HepG2 (cell line): ENCODE results near the gene DHRS11. TPM values are rescaled to one million over a fixed set of nuclear protein-coding genes. Genes with fewer than 3 reads are reported as not detected.

Source experiments
- CREB1 ChIP-seq, 2 experiments: fragments of 450-650 bp in 1 of 2; IDR thresholded peaks; 2 replicates each; pipeline ENCODE4 v1.6.1; 2016 to 2017; ENCODE audit warnings: control low read depth in 1 of 2, mild to moderate bottlenecking in 1 of 2, missing compliant biosample characterization in 1 of 2, missing genetic modification characterization in 1 of 2
- PAX8 ChIP-seq: sonication (generic); formaldehyde crosslinking; IDR thresholded peaks from 2 replicates; pipeline ENCODE4 v1.8.0; 2022; ENCODE audit warnings: mild to moderate bottlenecking, missing genetic modification reagents, borderline replicate concordance
- PRDM10 ChIP-seq: sonication (generic); formaldehyde crosslinking; IDR thresholded peaks from 2 replicates; pipeline ENCODE4 v1.4.0; 2020; ENCODE audit warnings: low read depth, missing genetic modification reagents
- TEAD2 ChIP-seq: sonication (generic); formaldehyde crosslinking; IDR thresholded peaks from 2 replicates; pipeline ENCODE4 v1.9.0; 2021; ENCODE audit warnings: missing genetic modification reagents
- ZBTB40 ChIP-seq, 2 experiments: fragments of 450-650 bp in 1 of 2; sonication (generic) in 1 of 2; formaldehyde crosslinking in 1 of 2; IDR thresholded peaks; 2 replicates each; pipeline versions ENCODE4 v1.6.1 to v1.8.0; 2016 to 2022; ENCODE audit warnings: antibody characterized with exemption in 1 of 2, mild to moderate bottlenecking in 1 of 2, missing genetic modification reagents in 1 of 2
- ZFX ChIP-seq: sonication (generic); formaldehyde crosslinking; IDR thresholded peaks from 2 replicates; pipeline ENCODE4 v1.4.0; 2020; ENCODE audit warnings: mild to moderate bottlenecking, low read depth, missing genetic modification reagents, moderate library complexity
- ZNF382 ChIP-seq: sonication (generic); formaldehyde crosslinking; IDR thresholded peaks from 2 replicates; pipeline ENCODE4 v1.5.0; 2020; ENCODE audit warnings: missing genetic modification reagents, mild to moderate bottlenecking, borderline replicate concordance
- polyA plus RNA-seq, 8 experiments: library from polyadenylated mRNA; depleted of rRNA in 3 of 8; stranded (reverse) in 7 of 8; unstranded in 1 of 8; fragments of >200 nt; fragmentation: Illumina TruSeq in 4 of 8; extraction: Trizol in 4 of 8; gene quantifications; 2 replicates each; pipeline versions ENCODE4 v1.2.1 to v1.2.3, GENCODE V29; 2011 to 2016; ENCODE audit warnings: low read depth in 4 of 8, missing spikeins in 1 of 8, mixed read lengths in 1 of 8; ENCODE audit not compliant: insufficient read depth in 1 of 8
- total RNA-seq, 5 experiments: library from RNA; depleted of rRNA; stranded (reverse); fragments of >200 nt; fragmentation: Illumina TruSeq; extraction: Trizol; gene quantifications; 2 replicates each; pipeline ENCODE4 v1.2.3, GENCODE V29; 2016; ENCODE audit warnings: low read depth in 1 of 5
- TF ChIP-seq, protein P1 (sequence below): sonication (generic); formaldehyde crosslinking; IDR thresholded peaks from 2 replicates; pipeline ENCODE4 v1.4.0; 2020; ENCODE audit warnings: missing genetic modification reagents, borderline replicate concordance

DHRS11 gene
- total and polyA plus RNA-seq, 2 of the 13 experiments (the other 11 are each of a cell fraction or from before 2014, with no cell fraction given) = 28.4 to 41.9 TPM

DNA sequence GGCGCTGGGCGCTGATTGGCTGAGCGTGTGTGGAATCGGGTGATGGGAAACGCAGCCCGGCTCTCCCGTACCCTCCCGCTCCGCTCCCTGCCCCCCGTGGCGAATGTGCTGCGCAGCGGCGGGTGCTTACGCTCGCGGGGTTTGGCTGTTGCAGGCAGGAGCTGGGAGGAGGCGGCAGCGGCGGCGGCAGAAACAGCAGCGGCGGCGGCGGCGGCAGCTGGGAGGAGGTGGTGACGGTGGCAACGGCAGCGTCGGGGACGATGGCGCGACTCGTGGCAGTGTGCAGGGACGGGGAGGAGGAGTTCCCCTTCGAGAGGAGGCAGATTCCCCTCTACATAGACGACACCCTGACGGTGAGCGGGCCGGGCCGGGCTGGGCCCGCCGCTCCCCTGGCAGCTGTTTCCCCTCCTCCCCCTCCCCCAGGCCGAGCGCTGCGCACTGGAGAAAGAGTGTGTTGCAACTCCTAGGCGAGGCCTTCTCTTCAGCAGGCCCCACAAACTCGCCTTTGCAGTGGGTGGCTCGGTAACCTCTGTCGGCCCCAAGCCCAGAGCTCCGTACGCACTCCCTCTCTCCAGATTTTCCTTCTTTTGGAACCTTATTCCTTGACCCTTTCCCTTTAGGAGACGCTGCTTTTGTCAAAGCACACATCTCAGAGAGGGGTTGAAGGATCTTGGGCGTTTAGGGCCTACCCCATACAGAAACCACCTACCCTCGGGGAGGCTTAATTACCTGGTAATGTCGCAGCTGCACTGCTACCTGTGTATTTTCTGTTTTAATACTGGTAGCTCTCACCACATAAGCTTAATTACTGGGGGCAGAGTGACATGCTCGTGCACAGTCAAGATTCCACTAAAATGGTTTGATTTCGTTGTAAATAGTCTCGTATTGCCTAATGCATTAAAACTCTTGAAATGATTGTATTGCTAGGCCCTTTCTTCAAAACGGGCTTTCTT, 45.9 kb upstream of the DHRS11 start (continued):
- TF ChIP-seq CREB1 (IDR thresholded peaks at IDR 0.05) (peak; percentile 63), CREB1 (CRISPR knock-in tag; IDR thresholded peaks at IDR 0.05) (no peak), ZFX (CRISPR knock-in tag) (peak; percentile 95), TEAD2 (no peak), ZBTB40 (IDR thresholded peaks at IDR 0.05) (no peak), ZBTB40 (CRISPR knock-in tag; IDR thresholded peaks at IDR 0.05) (peak; percentile 58), PRDM10 (CRISPR knock-in tag) (no peak), ZNF382 (no peak), PAX8 (CRISPR knock-in tag) (0 out of 2 replicates have a peak, but pooled peaks have one; percentile 1)
- TF ChIP-seq, protein P1, sequence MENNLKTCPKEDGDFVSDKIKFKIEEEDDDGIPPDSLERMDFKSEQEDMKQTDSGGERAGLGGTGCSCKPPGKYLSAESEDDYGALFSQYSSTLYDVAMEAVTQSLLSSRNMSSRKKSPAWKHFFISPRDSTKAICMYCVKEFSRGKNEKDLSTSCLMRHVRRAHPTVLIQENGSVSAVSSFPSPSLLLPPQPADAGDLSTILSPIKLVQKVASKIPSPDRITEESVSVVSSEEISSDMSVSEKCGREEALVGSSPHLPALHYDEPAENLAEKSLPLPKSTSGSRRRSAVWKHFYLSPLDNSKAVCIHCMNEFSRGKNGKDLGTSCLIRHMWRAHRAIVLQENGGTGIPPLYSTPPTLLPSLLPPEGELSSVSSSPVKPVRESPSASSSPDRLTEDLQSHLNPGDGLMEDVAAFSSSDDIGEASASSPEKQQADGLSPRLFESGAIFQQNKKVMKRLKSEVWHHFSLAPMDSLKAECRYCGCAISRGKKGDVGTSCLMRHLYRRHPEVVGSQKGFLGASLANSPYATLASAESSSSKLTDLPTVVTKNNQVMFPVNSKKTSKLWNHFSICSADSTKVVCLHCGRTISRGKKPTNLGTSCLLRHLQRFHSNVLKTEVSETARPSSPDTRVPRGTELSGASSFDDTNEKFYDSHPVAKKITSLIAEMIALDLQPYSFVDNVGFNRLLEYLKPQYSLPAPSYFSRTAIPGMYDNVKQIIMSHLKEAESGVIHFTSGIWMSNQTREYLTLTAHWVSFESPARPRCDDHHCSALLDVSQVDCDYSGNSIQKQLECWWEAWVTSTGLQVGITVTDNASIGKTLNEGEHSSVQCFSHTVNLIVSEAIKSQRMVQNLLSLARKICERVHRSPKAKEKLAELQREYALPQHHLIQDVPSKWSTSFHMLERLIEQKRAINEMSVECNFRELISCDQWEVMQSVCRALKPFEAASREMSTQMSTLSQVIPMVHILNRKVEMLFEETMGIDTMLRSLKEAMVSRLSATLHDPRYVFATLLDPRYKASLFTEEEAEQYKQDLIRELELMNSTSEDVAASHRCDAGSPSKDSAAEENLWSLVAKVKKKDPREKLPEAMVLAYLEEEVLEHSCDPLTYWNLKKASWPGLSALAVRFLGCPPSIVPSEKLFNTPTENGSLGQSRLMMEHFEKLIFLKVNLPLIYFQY = peak; percentile 94
